Measurements from ENCODE around the gene SNTG2. TPM values are rescaled to one million over a fixed set of nuclear protein-coding genes. Genes with fewer than 3 reads are reported as not detected.

Gene SNTG2
- total RNA-seq, 4 donors from 2014 or later = 4.2 to 14.2 (median 9.2) TPM

DNA sequence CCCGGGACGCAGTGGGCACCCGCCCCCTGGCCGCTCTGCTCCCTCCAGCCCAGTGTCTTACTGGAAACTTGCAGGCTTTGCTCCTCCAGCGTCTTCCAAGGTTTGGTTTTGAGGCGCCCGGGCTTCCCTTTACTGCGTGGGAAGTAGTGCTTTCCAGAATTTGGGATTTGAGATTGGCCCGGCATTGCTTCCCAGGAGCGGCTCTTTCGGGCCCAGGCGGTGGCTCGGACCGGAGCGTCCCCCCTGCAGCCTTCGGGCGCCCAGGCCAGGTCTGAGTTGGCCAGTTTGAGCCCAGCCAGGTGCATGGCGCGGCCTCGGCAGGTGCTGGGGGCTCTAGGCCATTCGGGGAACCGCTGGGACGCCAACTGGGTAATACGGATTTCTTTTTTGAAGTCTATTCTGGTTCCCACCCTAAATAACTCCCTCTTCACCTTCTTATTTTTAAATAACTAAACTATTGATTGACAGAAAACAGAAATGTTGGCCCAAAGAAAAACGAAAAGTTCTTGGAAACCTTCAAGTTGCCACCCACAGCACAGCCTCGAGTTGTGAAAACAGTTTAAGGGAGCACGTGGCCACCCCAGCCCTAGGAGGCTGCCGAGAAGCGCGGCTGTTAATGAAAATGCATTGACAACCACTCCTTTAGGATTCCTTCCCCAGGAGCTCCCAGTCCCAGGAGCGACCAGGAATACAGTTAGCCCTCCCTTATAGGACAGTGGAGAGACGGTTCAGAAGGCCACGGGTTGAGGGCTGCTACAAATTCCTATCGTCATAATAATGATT is 766 bp downstream of the SNTG2 start:
- intact Hi-C loops (cut with DNase I) = loop anchor here (10.0 kb wide), 1 partner anchor 593 kb away; no protein-coding TSS in a partner anchor
- no peak for DNase-seq
- no peaks in the 10 kb centered on the region for H3K9me3 ChIP-seq
- H3K4me3 ChIP-seq (replicated peaks in 1 of 3) = peak overlapping the region in 2 of 3 donors; percentile 50 to 51
- no peaks in the 10 kb centered on the region for H3K27me3 ChIP-seq
- no peaks in the 10 kb centered on the region for H3K36me3 ChIP-seq
- H3K27ac ChIP-seq = no peak overlapping the region
- no peak for TF ChIP-seq POLR2A (IDR thresholded peaks at IDR 0.05)
- TF ChIP-seq CTCF (IDR thresholded peaks at IDR 0.05) = no peak
- WGBS, 2 donors = 45 to 46% methylated on average over 26 to 28 of the region's 34 CpGs
- peaks cover 4 to 5% of the 10 kb centered on the region in 2 donors for H3K4me1 ChIP-seq

- Histone ChIP-seq H3K9me3 (no peaks in the 10 kb centered on the region), H3K4me3 (replicated peaks in 1 of 3) (no peak overlapping the region), H3K27me3 (no peaks in the 10 kb centered on the region), H3K4me1 (peaks cover 4 to 5% of the 10 kb centered on the region in 2 donors), H3K27ac (no peak overlapping the region), H3K36me3 (no peaks in the 10 kb centered on the region)
- intact Hi-C loops (cut with DNase I) = loop anchor here (10.0 kb wide), 1 partner anchor 591 kb away; no protein-coding TSS in a partner anchor
- no peak for DNase-seq
- TF ChIP-seq CTCF (IDR thresholded peaks at IDR 0.05) (no peak), POLR2A (IDR thresholded peaks at IDR 0.05) (no peak)
- 47 to 87% methylated on average over 2 of the region's 2 CpGs for WGBS, 2 donors
Measured at GRCh38 chr2:953408-953807, 2.8 kb downstream of the SNTG2 start.

DNA sequence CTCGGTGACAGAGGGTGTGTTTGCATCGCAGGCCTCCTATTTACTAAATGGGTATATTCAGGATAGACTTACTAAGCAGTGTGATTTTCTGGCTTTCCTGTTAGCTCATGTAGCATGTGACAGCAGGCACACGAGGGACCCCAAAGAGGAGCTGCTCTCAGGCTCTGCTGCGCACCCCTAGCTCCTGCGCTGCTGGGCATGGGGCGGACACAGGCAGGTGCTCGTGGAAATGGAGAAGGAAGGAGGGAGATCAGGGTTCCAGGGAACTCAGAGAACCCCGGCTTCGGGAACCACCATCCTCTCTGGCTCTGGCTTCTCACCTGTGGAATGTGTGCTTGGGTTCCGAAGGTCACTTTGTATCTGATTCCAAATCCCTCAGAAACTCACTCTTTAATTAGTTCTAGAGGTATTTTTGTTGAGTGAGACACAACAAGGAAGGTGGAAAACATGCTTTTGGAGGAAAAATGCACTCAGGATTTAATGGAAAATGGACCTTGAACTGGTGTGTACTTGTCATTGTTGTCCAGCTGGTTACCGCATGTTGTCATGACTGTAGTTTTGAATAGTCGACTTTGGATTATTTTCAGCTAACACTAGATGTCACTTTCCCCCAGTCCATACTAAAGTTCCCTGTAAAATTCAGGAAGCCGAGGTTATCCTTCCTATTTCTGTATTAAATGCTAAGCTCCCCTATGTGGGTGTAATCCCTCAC is 3.5 kb downstream of the SNTG2 start:
- Histone ChIP-seq H3K27me3 (no peaks in the 10 kb centered on the region), H3K9me3 (no peaks in the 10 kb centered on the region), H3K4me1 (peaks cover 4 to 5% of the 10 kb centered on the region in 2 donors), H3K27ac (no peak overlapping the region), H3K4me3 (replicated peaks in 1 of 3) (no peak overlapping the region), H3K36me3 (no peaks in the 10 kb centered on the region)
- TF ChIP-seq CTCF (IDR thresholded peaks at IDR 0.05) (peak in 3 of 6 experiments; percentile 36 to 54 (median 46)), POLR2A (IDR thresholded peaks at IDR 0.05) (no peak)
- intact Hi-C loops (cut with DNase I) = loop anchor here (10.0 kb wide), 1 partner anchor 591 kb away; no protein-coding TSS in a partner anchor
- no peak for DNase-seq
- 59 to 67% methylated on average over 13 of the region's 13 CpGs for WGBS, 2 donors

DNA sequence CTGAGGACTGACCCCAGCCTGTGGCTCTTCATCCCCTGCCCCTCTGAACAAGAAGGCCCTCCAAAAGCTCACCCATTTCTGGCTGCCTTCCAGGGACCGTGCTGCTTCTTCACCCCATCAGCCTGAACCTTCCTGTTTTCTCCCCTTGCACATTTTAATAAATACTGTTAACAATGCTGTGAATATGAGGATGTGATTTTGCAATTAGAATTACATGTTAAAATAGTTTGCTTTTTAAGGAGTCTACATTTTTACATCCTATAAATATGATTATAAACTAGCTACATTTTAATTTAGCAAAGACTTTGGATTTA is 4.0 kb downstream of the SNTG2 start:
- no peak for DNase-seq
- Histone ChIP-seq H3K36me3 (no peaks in the 10 kb centered on the region), H3K27me3 (no peaks in the 10 kb centered on the region), H3K27ac (no peak overlapping the region), H3K4me3 (replicated peaks in 1 of 3) (no peak overlapping the region), H3K4me1 (peaks cover under 1 to 5% of the 10 kb centered on the region in 2 donors), H3K9me3 (no peaks in the 10 kb centered on the region)
- intact Hi-C loops (cut with DNase I) = loop anchor here (10.0 kb wide), 1 partner anchor 590 kb away; no protein-coding TSS in a partner anchor
- TF ChIP-seq CTCF (IDR thresholded peaks at IDR 0.05) (no peak), POLR2A (IDR thresholded peaks at IDR 0.05) (no peak)
- WGBS, 2 donors = 40 to 57% methylated on average over 1 of the region's 1 CpG
